Measurements from ENCODE around the gene ATF2.

ATF2 gene

DNA sequence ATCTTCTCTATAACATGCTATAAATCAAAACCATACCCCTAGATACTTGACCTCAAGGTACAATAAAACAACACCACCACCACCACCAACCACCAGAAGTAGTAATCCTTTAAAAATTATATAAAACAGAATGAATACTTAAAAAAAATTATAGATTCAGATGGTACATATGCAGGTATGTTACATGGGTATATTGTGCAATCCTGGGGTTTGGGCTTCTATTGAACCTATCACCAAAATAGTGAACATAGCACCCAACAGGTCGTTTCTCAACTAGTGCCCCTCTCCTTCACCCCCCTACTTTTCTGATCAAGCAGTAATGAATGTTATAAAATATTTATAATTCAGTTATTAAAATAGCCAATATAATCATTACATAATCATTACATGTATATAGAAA is 91.7 kb downstream of the ATF2 start:
- DNase-seq = no peak

DNA sequence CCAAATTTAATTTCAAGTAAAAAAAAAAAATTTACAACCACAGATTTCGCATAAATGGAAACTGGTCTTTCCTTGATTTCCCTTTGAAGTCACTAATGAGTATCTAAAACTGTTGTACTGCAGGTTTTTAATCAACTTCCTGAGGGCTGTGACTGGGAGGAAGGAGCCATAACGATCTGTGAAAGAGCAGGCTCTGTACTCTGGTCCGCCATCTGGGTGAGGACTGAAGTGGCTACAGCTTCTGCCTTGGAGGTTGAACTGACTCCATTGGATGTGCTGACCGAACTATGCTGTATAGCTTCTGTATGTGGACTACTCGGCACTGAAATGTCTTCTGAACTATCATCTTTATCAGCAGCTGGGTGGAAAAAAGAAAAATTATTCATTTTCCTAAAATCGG is 93.5 kb downstream of the ATF2 start:
- no peak for DNase-seq

DNA sequence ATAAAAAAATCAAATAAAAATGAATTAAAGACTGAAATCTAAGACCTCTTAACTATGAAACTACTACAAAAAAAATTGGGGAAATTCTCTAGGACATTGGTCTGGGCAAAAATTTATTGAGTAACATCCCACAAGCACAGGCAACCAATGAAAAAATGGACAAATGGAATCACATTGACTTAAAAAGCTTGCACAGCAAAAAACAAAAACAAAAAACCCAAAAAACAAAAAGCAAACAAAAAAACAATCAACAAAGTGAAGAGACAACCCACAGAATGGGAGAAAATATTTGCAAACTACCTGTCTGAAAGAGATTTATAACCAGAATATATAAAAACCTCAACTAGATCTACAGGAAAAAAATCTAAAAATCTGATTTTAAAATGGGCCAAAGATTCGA is 99.5 kb downstream of the ATF2 start:
- no peak for DNase-seq

DNA sequence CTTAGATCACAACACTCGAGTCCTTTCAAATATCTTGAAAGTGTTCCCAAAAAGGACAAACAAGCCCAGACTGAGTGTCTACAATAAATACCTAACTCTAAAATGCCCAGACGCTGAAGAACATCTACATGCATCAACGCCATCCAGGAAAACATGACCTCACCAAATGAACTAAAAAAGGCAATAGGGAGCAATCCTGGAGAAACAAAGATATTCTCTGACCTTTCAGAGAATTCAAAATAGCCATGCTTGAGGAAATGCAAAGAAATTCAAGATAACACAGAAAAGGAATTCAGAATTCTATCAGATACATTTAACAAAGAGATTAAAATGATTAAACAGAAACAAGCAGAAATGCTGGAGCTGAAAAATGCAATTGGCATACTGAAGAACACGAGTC is 101.6 kb downstream of the ATF2 start:
- no peak for DNase-seq

DNA sequence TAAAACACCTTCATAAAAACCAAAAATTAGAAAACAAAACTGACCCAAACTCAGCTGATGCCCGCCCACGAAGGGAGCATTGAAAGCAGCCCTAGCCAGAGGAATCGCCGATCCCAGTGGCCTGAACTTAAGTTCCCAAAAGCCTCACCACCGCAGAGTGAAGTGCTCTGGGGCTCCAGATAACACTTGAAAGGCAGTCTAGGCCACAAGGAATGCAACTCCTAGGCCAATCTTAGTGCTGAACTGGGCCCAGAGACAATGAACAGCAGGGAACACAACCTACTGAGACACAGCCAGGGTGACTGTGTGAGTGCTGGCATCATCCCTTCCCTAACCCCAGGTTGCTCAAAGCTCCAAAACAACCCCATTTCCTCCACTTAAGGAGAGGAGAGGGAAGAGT is 103.2 kb downstream of the ATF2 start:
- no peak for DNase-seq

DNA sequence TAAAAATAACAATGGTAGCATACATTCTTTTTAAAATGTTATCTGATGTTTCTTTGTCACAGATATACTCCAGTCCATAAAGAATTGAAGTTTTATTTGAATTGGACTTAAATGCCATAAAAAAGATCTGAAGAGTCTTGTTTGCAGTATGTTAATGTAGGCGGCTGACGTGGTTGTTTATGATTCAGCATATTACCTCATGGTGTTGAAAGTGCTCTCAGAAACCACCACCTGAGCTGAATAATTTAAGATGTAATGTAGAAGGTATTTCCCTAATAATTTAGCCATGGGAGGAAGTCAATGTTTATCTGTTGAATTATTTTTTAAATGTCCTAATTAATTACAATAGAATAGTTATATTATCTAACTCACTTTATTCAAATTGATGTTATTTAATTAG is 104.3 kb downstream of the ATF2 start:
- DNase-seq = no peak

DNA sequence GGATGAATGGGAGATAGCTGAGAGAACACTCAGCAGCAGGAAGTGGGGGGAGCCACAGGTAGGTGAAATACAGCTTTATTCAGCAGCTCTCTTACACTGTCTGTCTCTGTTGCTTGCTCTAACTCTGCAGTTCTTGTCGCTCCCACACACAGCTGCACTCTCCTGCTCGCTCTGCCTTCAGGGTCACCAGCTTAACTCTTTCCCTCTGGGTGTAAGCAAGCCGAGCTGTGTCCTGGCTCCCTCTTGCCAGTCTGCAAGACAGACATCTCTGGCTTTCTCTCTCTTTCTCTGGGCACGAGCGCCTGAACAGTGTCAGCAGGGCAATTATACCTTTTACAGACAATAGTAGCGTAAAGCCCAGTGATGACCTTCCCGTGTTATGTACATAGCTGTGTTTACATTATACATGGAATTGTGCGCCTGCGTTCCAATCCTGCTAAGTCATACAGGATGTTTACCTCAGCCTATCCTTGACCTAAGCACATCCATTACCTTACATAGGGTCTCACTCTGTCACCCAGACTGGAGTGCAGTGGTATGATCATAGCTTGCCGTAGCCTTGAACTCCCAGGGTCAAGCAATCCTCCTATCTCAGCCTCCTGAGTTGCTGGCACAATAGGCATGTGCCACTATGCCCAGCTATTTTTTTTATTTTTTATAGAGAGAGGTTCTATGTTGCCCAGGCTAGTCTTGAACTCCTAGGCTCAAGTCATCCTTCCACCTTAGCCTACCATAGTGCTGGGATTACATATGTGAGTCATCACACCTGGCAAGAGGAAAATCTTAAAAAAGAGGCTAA is 105.0 kb downstream of the ATF2 start:
- DNase-seq = no peak

DNA sequence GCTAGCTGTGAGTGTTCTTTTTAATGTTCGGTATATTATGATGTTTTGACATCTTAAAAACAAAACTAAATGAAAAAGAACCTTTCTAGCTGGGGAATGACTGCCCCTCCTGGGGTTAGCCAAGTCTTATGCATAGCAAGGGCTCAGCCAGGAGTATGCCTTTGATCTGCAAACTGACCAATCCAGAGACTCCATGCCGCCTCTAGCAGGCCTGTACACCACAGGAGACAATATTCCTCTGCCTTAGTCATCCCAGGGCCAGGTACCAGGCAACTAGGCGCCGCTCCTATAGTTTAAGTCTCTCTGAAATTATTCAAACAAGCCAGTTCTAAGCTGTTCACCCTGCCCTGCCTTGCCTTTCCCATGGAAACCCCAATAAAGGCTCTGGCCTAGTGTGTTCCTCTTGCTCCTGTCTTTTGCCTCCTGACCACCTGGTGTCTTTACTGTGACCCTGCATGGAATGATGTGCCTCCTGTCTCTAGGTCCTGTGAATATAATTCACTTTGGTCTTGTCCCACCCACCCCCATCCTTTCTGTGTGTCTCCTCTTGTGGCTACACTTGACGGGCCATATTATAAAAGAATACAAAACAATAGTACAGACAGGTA is 110.8 kb downstream of the ATF2 start:
- DNase-seq = no peak

DNA sequence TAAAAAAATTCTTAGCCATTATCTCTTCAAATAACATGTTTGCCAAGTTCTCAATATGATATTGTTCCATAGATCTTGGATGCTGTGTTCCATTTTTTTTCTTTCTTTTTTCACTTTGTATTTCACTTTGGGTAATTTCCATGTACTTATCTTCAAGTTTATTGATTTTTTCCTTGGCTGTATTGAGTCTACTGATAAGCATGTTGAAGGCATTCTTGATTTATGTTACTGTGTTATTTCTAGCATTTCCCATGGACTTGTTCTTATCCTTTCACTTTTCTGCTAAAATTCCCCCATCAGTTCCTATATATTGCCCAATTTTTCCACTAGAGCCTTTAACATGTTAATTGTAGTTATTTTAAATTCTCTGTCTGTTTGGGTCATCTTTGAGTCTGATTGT is 112.0 kb downstream of the ATF2 start:
- DNase-seq = no peak

DNA sequence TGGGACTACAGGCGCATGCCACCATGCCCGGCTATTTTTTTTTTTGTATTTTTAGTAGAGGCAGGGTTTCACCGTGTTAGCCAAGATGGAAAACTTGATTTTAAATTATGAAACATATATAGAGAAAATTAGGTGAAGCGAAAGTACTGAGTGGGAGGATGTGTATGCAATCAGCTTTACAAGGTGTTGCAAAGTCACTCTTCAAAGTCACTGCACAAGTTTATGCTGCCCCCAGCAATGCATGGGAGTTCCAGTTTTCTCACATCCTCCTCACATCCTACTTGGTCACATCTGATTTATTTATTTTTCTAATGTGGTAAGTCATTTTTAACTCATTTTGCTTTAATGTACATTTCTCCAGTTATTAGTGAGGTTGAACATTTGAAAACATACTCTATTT is 113.7 kb downstream of the ATF2 start:
- DNase-seq = no peak

DNA sequence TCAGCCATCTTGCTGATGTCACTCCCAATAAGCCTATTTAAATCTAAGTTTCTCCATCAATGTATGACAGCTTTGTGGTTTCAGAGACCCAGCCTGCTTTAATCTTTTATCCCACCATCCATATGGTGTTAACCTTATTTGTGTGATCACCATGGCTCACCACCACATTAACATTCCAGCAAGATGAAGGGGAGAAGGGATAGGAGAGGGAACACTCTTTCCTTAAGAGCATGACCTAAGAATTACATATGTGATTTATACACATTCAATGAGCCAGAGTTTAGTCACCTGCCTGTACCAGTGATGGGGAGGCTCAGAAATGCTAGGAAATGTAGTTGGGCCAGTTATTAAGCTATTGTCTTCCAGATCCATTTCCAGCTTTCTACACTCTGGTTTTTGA is 118.3 kb downstream of the ATF2 start:
- DNase-seq = no peak

DNA sequence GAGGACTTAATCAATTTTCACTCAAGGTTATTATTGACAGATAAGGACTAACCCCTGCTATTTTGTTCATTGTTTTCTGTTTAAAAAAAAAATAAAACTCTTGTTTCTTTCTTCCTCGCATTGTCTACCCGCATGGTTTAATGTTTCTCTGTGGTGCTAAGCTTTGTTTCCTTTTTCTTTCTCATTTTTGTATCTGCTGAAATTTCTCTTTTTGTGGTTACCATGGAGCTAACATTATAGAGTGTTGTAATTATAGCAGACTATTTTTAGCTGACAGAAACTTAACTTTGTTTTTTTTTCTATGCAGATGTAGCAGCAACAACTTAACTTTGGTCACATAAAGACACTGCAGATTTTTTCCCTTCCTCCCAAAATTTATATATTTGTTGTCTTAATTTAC is 119.7 kb downstream of the ATF2 start:
- no peak for DNase-seq

DNA sequence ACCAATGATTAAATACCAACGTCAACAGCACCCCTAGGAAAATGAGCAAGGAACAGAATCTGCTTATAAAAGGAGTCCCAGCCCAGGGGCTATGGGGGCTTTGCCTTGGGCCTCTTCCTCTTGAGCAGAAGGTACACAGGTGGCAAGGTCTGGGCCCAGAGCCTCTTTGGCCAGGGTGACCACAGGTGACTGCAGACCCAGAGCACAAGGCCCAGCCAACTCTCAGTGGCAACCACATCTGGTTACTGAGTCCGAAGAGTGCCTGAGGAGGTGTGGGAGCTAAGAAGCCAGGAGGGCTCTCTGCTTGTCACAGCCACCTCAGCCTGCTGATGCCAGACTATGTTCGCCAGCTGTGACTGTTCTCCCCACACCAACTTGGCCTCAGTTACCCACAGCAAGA is 128.5 kb downstream of the ATF2 start:
- no peak for DNase-seq

DNA sequence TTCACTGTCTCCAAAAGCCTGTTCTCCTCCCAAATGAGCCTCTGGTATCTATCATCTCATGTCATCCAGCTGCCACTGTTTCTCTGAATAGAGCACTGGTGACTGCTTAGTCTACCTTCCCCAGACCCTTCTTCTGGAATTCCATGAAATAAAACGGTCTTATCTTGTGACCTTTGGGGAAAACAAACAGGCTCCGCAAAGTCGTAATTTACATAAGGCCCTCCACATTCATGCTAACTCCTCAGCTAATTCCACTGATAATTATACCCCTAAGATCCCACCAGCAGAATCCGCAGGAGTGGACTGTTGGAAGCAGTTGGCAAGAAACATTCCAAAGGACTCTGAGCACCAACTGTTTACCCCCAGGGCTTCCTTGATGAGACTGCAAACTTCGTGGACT is 129.0 kb downstream of the ATF2 start:
- DNase-seq = no peak

DNA sequence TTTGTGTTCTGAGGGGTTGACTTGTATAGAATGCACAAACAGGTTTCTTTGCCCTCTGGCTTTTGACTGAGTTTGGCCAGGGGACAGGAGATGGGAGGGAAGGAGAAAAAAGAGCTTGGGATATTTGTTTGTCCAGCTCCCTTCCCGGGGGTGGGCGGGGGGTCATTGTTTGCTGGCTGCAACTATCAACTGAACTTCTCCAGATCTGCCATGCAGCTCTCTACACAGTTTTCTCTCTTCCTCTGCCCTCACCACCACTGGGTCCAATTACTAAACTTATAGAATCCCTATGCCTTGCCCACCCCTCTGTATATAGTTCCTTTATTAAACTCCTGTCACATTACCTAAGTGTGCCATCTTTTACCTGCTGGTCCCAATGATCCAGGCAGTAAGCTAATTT is 130.1 kb downstream of the ATF2 start:
- DNase-seq = no peak

DNA sequence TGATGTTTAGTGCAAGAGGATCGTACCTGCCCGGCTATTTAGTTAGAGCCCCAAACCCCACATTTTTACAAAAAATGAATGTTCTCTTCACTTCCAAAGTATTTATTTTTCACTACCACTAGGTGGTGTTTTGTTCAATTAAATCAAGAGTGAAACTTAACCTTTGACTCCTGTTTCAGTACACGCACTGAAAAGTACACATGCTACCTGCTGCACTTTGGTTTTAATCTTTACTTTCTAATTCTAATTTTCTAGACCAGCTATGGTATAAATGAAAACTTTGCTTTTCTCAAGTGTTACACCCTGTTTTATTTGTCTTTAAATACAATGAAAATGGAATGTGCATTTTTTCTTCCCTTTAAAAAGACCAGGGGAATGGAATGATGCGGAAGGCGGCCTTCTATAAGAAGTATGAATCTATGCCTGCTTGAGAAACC is 131.4 kb downstream of the ATF2 start:
- no peak for DNase-seq

DNA sequence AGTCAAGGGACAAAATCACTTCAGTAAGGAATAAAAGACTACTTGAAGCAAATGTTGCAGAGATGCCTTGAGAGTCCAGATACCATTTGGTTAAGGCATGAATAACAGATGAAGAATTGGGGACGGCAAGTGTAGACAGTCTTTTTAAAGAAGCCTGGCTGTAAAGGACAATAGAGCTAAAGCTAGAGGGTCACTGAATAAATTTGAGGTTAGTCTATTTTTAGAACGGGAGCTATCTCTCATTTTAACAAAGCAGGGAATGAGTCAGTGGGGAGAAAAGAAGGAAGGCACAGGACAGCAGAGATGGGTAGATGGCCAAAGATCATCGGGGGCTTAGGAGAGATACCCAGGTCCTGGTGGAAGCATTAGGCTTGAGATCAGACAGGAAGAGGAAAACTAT is 132.2 kb downstream of the ATF2 start:
- DNase-seq = no peak

DNA sequence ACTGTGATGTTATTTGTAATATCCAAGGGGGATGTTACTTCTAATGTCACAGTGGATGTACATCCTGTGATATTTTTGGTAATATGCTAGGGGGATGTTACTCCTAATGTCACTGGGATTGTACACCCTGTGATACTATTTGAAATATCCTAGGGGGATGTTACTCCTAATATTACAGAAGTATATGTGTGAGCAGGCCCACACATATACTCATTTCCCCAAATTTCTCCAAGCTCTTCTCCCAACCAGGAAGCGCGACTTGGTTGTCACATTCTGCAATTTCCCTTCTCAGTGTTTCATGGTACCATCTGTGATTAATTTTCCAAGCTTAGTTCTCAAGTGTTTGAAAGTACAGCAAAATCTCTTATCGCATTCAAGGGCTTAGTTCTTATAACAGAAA is 133.3 kb downstream of the ATF2 start:
- DNase-seq = no peak

DNA sequence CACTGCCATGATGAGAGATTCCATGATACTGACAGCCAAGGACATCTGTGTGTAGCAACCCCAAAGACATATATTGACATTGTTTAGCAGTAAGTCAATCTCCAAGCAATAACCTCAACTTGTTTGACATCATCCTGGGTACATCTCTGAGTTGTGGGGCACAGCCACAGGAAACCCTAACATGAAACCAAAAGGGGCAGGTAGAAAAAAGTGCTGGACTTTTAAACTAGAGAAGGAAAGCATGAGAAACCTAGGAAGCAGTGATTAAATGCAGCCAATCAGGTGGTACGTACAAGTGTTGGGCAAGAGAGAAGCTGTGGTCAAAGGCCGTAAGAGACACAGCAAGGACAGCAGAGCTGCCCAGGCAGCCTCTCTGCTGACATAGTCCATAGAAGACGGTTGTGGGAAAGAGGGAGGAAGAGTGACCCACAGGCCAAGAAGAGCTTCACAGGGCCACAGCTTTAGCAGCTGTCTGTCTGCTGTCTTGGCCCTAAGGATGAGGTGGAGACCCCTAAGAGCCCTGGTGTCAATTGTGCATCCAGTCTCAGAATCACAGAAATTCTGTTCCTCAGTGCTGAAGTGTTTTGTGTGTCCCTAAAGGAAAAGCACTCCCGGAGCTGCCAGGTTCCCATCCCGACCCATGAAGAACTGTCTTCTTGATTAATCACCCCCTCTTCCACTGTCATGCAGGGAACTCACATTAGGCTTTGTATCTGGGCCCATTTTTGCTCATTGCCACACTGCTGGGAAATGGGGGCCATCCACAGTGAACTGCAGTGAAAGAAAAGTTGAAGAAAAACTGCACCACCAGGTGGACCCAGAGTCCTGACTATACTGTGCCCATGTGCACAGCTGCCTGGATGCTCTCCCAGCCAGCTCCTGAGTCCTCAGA is 137.4 kb downstream of the ATF2 start:
- DNase-seq = no peak

DNA sequence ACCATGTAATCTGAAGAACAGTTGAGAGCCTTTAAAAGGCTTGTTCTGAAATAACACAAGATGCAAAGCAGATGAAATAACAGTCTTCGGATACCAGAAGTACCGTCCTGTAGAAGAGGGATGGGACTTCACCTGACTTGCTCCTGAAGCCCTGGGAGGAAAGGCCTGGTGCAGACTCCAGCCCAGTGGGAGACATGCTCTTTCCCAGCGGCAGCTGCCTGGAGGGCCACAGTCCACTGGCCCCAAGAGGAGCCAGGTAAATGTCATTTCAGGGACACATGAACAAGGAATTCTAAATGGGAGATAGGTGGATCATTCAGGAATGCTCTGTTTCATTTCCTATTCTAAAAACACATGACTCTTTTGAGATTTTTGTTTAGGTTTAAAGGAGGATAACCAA is 140.2 kb downstream of the ATF2 start:
- no peak for DNase-seq

DNA sequence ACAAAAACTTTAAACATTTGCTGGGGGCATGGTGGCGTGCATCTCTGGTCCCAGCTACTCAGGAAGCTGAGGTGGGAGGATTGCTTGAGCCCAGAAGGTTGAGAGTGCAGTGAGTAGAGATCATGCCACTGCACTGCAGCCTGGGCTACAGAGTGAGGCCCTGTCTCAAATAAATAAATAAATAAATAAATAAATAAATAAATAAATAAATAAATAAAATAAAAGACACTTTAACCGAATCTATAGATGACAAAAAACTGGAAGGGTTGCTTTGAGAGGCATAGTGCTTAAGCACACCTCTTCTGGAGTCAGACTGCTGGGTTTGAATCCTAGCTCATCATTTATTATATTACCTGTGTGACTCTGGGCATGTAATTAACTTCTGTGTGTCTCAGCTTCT is 141.6 kb downstream of the ATF2 start:
- no peak for DNase-seq

DNA sequence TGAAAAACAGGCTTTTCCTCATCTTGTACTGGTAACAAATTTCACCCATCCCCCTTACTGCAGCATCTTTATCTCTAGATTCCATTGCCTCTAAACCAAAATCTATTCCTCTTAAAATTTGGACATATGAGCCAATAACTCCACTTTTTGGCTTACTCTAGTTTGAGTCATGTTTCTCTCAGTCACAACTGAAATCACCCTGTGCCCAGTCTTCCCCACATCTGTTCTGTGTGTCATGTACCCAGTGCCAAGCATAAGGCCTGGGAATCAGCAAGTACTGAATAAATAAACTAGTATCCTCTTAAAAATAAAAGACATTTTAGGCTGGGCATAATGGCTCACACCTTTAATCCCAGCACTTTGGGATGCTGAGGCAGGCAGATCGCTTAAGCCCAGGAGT is 142.1 kb downstream of the ATF2 start:
- no peak for DNase-seq

DNA sequence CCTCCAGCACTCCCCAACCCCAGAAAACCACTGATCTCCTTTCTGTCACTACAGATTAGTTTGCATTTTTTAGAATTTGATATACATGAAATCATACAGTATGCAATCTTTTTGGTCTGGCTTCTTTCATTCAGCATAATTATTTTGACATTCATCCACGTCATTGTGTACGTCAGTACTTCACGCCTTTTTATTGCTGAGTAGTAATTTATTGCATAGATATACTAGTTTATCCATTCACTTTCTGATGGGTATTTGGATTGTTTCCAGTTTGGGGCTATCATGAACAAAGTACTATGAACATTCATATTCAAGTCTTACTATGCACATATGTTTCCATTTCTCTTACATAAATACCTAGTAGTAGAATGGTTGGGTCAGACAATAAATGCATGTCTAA is 142.8 kb downstream of the ATF2 start:
- no peak for DNase-seq

DNA sequence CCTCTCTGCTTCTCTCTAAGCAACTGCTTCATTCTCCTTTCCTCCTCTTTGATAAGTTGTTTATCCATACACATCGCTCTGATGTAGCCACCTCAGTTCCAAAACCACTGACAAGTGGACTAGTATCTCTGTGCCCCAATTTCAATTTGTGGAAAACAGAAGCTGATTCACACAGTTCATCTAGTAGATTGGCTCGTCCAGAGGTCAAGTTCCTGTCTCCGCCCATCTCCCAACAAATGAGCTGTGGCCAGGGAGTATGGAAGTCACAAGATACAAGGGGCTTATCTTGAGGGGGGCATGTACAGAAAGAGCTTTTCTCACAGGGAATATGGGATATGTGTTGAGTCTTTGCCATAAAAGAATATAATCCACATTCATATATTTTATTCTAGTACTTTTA is 145.1 kb downstream of the ATF2 start:
- no peak for DNase-seq

Data from GDM1 (cell line).